Measurements from ENCODE around the gene ST6GALNAC3.

ST6GALNAC3 gene

DNA sequence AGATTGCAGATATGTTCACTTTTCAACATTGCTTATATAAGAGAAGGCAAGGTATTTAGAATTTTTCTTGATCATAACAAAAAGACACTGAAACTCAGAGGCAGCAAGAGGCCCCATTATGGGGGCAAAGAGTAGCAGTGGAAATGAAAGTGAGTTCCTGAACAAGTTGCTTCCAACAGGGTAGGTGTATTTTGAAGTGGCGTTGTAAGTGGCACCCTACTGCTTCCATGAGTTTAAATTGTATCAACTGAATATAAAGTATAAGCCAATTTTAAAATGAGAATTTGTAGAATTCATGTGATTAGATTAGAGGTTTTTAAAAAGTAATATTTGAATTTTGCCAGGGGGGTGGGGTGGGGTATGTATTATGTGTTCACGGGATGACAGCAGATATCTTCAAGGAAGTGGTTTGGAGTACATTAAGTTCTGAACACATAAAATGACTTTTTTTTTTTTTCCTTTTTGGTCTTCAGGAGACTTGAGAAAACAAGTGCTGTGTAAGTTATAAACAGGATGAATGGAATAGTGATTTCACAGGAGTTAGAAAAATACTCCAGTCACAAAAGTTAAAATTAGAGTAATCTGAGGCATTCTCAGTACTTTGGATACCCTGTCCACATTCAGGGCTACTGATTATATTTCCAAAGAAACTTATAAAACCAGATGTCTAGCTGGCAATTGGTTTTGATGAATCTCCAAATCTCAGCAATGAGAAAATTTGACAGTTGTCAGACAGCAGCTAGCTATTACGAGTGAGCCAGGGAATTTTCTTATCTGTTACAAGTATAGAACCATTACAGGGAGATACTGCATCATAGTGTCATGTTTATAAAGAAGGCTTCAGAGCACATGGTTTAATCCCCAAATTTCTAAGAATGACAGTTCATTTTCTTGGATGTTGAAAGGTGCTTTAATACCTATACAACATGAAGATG is 182.0 kb downstream of the ST6GALNAC3 start:
- DNase-seq = no peak

DNA sequence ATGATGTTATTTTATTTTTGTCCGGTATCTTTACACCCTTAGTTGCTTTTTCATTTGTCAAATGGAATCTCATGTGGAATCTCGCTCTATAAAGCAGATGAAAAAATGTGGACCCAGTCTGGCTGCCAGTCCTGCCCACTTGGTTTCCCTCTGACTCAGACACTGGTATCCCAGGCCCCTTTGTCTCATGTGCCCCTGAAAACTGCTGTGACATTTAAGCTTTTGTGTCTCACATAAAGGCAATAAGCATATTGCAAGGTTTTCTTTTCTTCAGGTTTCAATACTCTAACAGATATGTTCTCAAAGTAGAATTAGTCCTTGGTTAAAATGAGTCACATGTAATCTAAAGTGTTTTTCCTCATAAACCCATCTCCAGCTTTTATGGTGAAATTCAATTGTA is 183.3 kb downstream of the ST6GALNAC3 start:
- no peak for DNase-seq

DNA sequence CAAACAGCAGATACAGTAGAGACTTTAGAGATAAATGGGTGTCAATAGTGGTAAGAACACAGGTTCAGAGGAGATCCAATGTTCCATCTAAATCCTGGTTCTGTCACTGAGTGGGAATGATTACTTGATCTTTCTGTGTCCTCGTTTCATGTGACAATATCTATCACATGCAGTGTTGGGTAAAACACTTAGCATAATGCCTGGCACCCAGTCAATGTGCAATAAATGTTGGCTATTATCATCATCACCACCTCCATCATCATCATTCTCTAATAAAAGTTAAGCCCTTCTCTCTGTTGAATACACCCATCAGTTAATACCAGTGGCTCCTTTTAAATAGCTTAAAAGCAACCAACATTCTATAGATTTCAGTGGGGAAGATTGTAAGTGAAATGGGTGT is 184.7 kb downstream of the ST6GALNAC3 start:
- no peak for DNase-seq

DNA sequence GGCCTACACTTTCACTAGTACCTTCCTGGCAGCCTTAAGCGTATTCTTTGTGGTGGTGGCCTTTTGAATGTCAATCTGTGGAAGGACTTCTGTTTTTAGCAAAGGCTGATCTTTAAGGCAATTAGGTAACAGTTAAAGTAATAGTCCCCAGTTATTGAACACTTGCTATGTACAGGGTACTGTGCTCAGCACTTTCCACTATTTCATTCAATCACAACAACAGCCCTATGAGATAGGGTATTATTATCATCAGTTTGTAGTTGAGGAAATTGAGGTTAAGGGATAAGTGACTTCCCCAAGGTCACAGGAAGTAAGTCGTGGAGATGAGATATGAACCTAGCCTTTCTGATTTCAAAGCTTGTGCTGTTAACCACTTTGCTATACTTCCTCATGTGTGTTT is 185.7 kb downstream of the ST6GALNAC3 start:
- DNase-seq = no peak

GRCh38 chr1:76262601-76263000 is 188.1 kb downstream of the ST6GALNAC3 start:
- DNase-seq = no peak

DNA sequence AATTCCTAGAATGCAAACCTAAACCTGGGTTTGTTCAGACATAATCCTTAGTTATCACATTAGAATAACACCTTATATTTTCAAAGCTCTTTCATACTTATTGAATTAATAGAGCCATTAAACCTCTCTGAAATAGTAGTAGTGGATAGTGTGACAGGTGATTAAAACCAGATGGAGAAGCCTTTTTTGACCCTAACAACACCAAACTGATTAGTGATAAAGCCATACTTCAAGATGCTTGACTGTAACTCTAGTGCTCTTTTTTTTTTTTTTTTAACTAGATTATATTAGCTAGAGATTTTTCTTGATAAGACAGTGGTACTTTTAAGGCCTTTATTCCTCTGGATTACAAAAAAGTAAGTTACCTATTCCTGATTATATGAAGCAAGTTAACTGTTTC is 190.1 kb downstream of the ST6GALNAC3 start:
- DNase-seq = no peak

GRCh38 chr1:76266762-76267161 is 192.2 kb downstream of the ST6GALNAC3 start:
- DNase-seq = no peak

- no peak for DNase-seq
Measured at GRCh38 chr1:76267631-76268030, 193.1 kb downstream of the ST6GALNAC3 start.

DNA sequence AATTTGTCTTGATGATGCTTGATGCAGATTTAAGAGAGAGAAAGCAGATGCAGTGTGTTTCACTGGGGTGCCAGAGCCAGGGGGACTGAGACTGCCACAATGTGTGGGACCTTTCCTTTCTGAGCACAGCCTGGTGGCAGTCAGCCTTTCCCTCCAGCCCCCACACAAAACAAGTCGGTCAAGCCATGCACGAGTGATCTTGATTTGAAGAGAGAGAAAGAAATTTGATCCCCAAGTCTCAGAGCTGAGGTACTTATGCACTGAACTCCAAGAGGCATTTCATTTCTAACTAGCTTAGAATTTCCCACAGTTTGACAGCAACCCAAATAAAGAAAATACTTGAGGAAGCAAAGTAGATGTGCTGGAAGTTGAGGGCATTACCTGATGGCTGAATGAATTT is 193.8 kb downstream of the ST6GALNAC3 start:
- DNase-seq = peak; percentile 45

GRCh38 chr1:76269155-76269554 is 194.6 kb downstream of the ST6GALNAC3 start:
- DNase-seq = peak; percentile 67

- DNase-seq = no peak
Measured at GRCh38 chr1:76274302-76274701, 199.8 kb downstream of the ST6GALNAC3 start.

- DNase-seq = no peak
Measured at GRCh38 chr1:76274718-76275117, 200.2 kb downstream of the ST6GALNAC3 start.

DNA sequence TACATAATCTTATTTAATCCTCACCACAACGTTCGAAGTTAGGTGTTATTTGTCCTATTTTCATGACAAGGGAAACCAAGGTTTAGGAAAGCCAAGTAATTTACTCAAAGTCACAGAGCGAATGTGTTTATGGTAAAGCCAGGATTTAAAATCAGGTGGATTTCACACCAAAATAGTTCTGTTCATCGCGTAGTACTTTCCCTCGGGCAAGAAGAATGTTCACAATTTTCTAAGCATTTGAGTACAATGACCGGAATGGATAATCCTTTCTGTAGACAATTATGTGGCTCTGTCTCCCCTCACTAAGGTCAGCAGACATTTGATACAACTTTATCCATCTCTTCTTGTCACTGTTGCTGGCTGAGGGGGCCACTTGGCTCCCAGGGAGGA is 204.2 kb downstream of the ST6GALNAC3 start:
- DNase-seq = no peak

DNA sequence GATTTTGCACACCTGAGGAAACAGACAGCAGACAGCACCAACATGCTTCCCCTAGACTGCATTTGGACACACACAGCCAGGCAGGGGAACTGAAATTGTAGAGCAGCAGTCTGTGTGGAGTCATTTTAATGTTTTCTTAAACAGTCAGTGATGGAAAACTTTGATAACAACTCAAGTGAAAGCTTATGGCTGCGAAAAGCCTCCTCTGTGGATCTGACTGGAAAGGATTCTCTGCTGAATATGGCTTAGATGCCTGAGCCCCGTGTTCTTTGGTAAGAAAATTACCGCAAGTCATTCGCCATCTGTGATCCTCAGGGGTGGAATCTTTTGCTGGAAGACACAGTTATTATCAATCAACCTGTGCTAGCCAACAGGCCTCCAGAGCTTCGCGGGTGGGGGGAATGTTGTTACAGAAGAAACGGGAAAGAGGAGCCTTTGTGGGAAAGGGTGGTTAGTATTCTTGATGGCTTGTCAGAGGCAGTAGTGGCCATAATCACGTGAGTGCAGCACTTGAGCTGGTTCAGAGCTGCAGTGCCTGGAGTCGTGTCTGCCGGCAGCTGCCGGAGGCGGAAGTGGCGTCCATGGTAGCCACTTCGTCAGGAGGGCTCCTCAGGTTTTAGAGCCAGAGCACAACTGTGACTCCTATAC is 204.7 kb downstream of the ST6GALNAC3 start:
- no peak for DNase-seq

DNA sequence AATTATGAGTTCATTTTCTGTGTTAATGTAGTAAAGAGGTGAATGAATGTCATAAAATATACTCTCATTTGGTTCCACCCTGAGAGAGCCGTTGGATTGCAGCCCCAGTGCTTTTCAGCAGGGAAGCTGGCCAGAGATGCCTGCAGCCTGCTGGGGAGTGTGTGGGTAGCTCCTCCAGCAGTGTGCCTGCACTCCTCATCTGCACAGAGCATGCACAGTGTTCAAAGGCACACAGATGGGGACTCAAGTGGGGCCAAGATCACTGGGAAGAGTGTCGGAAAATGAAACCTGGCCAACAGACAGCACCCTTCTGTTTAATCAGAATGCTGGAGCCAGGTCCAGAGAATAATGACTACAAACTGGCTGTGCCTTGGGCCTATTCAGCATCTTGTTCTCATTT is 206.8 kb downstream of the ST6GALNAC3 start:
- peak; percentile 79 for DNase-seq

GRCh38 chr1:76284842-76285241 is 210.3 kb downstream of the ST6GALNAC3 start:
- no peak for DNase-seq

DNA sequence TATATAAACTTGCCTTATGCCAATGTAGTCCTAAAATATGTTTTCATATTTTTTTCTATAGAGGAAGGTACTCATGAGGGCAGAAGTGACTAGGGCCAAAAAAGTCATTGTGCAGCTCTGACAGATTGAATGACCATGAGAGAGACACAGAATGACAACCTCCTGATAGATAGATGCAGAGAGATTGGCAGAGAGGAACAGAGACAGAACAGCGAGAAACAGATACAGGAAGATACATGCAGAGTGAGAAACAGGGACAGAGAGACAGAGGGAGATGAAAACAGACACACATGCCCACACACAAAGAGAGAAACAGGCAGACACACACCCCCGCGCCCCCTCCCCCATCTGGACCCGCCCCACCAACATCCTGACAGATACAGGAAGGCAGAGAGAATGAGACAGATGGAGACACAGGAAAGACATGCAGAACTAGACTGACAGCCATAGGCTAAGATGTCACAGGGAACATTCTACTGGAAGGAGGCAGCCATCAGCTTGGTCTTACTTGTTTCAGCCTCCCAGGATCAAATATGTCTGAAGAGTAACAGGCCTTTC is 211.1 kb downstream of the ST6GALNAC3 start:
- DNase-seq = no peak

DNA sequence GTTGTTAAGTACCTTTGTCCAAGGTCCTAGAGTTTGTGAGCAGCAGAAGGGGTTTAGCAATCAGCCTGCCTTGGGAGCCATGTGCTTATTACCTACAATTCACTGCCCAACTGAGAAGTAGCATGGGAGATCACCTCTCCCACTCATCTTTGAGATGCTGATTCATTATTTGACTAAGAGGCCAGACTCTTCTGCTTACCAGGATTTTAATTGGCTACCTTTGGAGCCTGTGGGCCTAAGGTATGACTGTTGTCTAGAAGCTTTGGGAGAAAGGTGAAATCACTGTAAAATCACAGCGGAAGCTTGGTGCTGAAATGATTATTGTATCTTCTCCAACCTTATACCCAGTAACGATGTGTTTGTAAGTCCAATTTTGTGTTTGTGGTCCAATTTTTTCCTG is 213.4 kb downstream of the ST6GALNAC3 start:
- no peak for DNase-seq

GRCh38 chr1:76288758-76289483 is 214.4 kb downstream of the ST6GALNAC3 start:
- DNase-seq = no peak

- DNase-seq = no peak
Measured at GRCh38 chr1:76289692-76290091, 215.1 kb downstream of the ST6GALNAC3 start.

GRCh38 chr1:76290271-76290670 is 215.7 kb downstream of the ST6GALNAC3 start:
- DNase-seq = no peak

DNA sequence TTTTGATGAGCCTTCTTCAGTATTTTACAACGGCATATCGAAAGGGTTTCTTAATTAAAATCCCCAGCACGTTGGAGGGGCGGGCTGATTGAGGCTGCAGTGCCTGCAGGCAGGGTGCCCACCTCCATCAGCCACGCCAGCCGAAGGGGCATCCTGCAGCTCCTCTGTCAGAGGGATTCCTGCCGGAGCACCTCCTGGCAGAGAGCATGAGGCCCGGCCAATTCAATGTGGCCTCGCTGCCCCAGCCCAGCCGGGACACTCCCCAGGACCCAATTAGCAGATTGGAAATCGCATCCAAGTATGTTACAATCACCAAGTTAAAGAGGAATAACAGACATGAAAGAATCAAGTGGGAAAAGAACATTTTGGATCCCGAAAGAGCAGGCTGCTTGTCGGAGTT is 216.6 kb downstream of the ST6GALNAC3 start:
- DNase-seq = no peak

GRCh38 chr1:76291737-76292136 is 217.2 kb downstream of the ST6GALNAC3 start:
- no peak for DNase-seq

All from DMS 273 treated with DMSO at 0.1 percent for 48 hours (cell line).